Neutrophil (primary cell): ENCODE measurements around the gene TMIE.

Source experiments
- H3K27ac ChIP-seq: fragments of 200-600 bp; sonication (generic); 2 replicates; pipeline ENCODE4 v1.5.1; 2016; ENCODE audit warnings: mild to moderate bottlenecking, moderate library complexity
- H3K27me3 ChIP-seq: fragments of 200-600 bp; sonication (generic); 2 replicates; pipeline ENCODE4 v1.6.0; 2016; ENCODE audit warnings: mild to moderate bottlenecking
- H3K36me3 ChIP-seq: fragments of 200-600 bp; sonication (generic); 2 replicates; pipeline ENCODE4 v1.5.1; 2017
- H3K4me1 ChIP-seq, 2 experiments: fragments of 200-600 bp in 1 of 2; sonication (generic) in 1 of 2; 1 replicate in 1 of 2; 2 replicates in 1 of 2; pipeline versions ENCODE4 v1.5.1 to v1.6.1; 2013 to 2016; ENCODE audit warnings: low read depth in 1 of 2, low read length in 1 of 2, mild to moderate bottlenecking in 1 of 2, moderate library complexity in 1 of 2; ENCODE audit not compliant: control insufficient read depth in 1 of 2, insufficient read depth in 1 of 2
- H3K4me3 ChIP-seq, 2 experiments: fragments of 200-600 bp in 1 of 2; sonication (generic) in 1 of 2; 1 replicate in 1 of 2; 2 replicates in 1 of 2; pipeline ENCODE4 v1.5.1; 2013 to 2016; ENCODE audit warnings: low read depth in 1 of 2, low read length in 1 of 2, mild to moderate bottlenecking in 1 of 2, moderate library complexity in 1 of 2
- H3K9me3 ChIP-seq: fragments of 200-600 bp; sonication (generic); 2 replicates; pipeline ENCODE4 v1.5.1; 2016
- CTCF ChIP-seq: fragments of 200-600 bp; sonication (generic); IDR thresholded peaks from 2 replicates; pipeline ENCODE4 v1.5.1; 2016; ENCODE audit warnings: antibody characterized with exemption

Gene TMIE

GRCh38 chr3:46679681-46680080 is 21.5 kb upstream of the TMIE start:
- no peak overlapping the region for H3K27ac ChIP-seq
- no peaks in the 10 kb centered on the region for H3K36me3 ChIP-seq
- H3K9me3 ChIP-seq = no peaks in the 10 kb centered on the region
- H3K4me1 ChIP-seq = no peaks in the 10 kb centered on the region
- no peak for TF ChIP-seq CTCF
- H3K27me3 ChIP-seq = no peaks in the 10 kb centered on the region
- H3K4me3 ChIP-seq = no peak overlapping the region

DNA sequence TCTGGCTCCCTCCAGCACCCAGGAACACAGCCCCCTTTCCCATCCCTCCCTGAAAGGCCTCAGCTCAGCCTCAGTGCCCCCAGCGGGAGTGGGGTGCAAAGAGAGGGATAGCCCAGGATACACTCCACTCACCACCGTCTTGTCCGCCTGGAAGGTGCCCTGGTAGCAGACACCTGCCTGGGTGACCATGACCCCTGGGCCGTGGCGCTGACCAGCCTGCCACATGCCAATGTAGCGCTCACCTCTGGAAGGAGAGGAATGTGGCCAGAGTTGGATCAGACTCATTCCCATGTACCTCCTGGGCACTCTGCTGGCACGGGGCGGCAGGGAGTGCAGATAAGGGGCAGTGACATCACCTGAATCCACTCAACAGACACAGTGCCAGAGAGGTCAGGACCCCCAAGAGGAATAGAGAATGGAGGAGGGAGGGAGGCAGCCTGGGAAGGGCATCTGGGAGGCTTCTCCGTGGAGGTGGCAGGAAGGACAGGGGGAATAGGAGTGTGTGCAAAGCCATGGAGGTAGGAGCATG is 20.8 kb upstream of the TMIE start:
- no peaks in the 10 kb centered on the region for H3K27me3 ChIP-seq
- H3K4me1 ChIP-seq = no peaks in the 10 kb centered on the region
- no peaks in the 10 kb centered on the region for H3K36me3 ChIP-seq
- no peak for TF ChIP-seq CTCF
- H3K4me3 ChIP-seq = no peak overlapping the region
- no peak overlapping the region for H3K27ac ChIP-seq
- no peaks in the 10 kb centered on the region for H3K9me3 ChIP-seq

GRCh38 chr3:46681387-46681786 is 19.8 kb upstream of the TMIE start:
- TF ChIP-seq CTCF = no peak
- Histone ChIP-seq H3K9me3 (no peaks in the 10 kb centered on the region), H3K4me1 (no peaks in the 10 kb centered on the region), H3K27me3 (no peaks in the 10 kb centered on the region), H3K36me3 (no peaks in the 10 kb centered on the region), H3K4me3 (no peak overlapping the region), H3K27ac (no peak overlapping the region)

GRCh38 chr3:46681856-46682540 is 19.2 kb upstream of the TMIE start:
- Histone ChIP-seq H3K27me3 (no peaks in the 10 kb centered on the region), H3K9me3 (no peaks in the 10 kb centered on the region), H3K27ac (no peak overlapping the region), H3K4me1 (no peaks in the 10 kb centered on the region), H3K4me3 (no peak overlapping the region), H3K36me3 (no peaks in the 10 kb centered on the region)
- TF ChIP-seq CTCF = no peak

- no peaks in the 10 kb centered on the region for H3K36me3 ChIP-seq
- H3K9me3 ChIP-seq = no peaks in the 10 kb centered on the region
- no peaks in the 10 kb centered on the region for H3K4me1 ChIP-seq
- no peaks in the 10 kb centered on the region for H3K27me3 ChIP-seq
- no peak for TF ChIP-seq CTCF
- H3K27ac ChIP-seq = no peak overlapping the region
- no peak overlapping the region for H3K4me3 ChIP-seq
Measured at GRCh38 chr3:46682974-46683373, 18.2 kb upstream of the TMIE start.
